ENCODE measurements around the gene CYP2W1.

DNA sequence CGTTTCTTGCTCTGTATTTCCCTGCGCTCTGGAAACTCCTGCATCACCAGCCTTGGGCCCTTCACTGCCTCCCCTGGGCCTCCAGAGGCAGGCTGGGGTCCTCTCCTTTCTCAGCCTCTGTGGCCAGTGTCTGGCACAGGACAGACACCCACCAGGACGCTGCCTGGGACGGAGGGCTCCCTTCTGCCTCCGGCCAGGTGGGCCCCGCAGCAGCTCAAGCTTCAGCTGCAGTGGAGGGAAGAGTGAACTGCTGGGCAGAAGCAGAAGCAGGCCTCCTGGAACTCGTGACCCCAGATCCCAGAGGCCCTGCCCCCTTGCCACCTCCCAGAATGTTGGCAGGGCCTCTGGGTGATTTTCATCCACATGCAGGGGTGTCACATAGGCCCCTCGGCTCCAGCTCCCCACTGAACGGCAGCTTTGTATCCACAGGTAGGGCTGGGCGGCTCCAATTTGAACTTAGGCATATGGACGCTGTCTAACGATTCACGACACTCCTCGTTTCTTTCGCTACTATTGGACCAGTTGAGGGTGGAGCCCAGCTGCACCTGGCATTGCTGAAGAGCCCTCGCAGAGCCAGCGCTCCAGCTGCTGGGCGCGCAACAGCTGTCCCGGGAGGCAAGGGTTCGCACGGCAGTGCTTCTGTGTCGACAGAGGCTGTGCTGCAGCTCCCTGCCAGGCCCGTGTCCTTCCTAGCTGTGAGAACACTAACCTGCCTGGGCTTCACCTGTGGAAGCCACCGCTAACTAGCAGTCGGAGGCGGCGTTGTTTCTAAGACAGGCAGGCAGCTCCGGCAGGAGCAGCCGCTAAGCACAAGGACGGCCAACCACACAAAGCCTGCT, 43.0 kb downstream of the CYP2W1 start:
- no peak for TF ChIP-seq POLR2AphosphoS5 (IDR thresholded peaks at IDR 0.05)
- TF ChIP-seq, protein P1, sequence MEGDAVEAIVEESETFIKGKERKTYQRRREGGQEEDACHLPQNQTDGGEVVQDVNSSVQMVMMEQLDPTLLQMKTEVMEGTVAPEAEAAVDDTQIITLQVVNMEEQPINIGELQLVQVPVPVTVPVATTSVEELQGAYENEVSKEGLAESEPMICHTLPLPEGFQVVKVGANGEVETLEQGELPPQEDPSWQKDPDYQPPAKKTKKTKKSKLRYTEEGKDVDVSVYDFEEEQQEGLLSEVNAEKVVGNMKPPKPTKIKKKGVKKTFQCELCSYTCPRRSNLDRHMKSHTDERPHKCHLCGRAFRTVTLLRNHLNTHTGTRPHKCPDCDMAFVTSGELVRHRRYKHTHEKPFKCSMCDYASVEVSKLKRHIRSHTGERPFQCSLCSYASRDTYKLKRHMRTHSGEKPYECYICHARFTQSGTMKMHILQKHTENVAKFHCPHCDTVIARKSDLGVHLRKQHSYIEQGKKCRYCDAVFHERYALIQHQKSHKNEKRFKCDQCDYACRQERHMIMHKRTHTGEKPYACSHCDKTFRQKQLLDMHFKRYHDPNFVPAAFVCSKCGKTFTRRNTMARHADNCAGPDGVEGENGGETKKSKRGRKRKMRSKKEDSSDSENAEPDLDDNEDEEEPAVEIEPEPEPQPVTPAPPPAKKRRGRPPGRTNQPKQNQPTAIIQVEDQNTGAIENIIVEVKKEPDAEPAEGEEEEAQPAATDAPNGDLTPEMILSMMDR (IDR thresholded peaks at IDR 0.05) = no peak

All from gastroesophageal sphincter (tissue), 3 donors.